CD14-positive monocyte (primary cell): Measurements from ENCODE around the gene GRIK3. TPM values are rescaled to one million over a fixed set of nuclear protein-coding genes. Genes with fewer than 3 reads are reported as not detected.

ENCODE experiments used
- DNase-seq, 3 donors: peaks; one replicate each; pipeline ENCODE4 v3.0.0-alpha.2; 2011 to 2022
- H2AFZ ChIP-seq: 2 replicates; pipeline ENCODE4 v1.6.0; 2012; ENCODE audit warnings: mild to moderate bottlenecking, low read depth, low read length, inconsistent platforms; ENCODE audit not compliant: insufficient read depth, poor library complexity, severe bottlenecking
- H3K27ac ChIP-seq, 2 donors: 1 replicate in 1 of 2; 2 replicates in 1 of 2; pipeline ENCODE4 v1.5.1; 2012 to 2013; ENCODE audit warnings: low read length in 2 of 2, control low read depth in 1 of 2, inconsistent platforms in 1 of 2, low read depth in 1 of 2, mild to moderate bottlenecking in 1 of 2
- H3K27me3 ChIP-seq, 2 donors: one replicate each; pipeline versions ENCODE4 v1.6.0 to v1.6.1; 2011 to 2013; ENCODE audit warnings: low read length in 2 of 2; ENCODE audit not compliant: control insufficient read depth in 2 of 2, insufficient read depth in 2 of 2
- H3K36me3 ChIP-seq, 2 donors: replicated peaks in 1 of 2; 1 replicate in 1 of 2; 2 replicates in 1 of 2; pipeline versions ENCODE4 v1.5.1 to v1.6.1; 2012 to 2013; ENCODE audit warnings: low read length in 2 of 2, control low read depth in 1 of 2, inconsistent platforms in 1 of 2, mild to moderate bottlenecking in 1 of 2; ENCODE audit not compliant: insufficient read depth in 2 of 2, control insufficient read depth in 1 of 2
- H3K4me1 ChIP-seq, 2 donors: 1 replicate in 1 of 2; 2 replicates in 1 of 2; pipeline versions ENCODE4 v1.5.1 to v1.6.1; 2012 to 2013; ENCODE audit warnings: low read length in 2 of 2, control low read depth in 1 of 2, inconsistent platforms in 1 of 2, mild to moderate bottlenecking in 1 of 2, moderate library complexity in 1 of 2; ENCODE audit not compliant: insufficient read depth in 2 of 2, control insufficient read depth in 1 of 2
- H3K4me2 ChIP-seq: replicated peaks from 2 replicates; pipeline ENCODE3; 2012; ENCODE audit warnings: low read length, moderate library complexity, mild to moderate bottlenecking; ENCODE audit not compliant: poor library complexity, severe bottlenecking; ENCODE audit errors: extremely low read depth
- H3K4me3 ChIP-seq, 3 experiments: fragments of 200-600 bp in 1 of 3; sonication (generic) in 1 of 3; replicated peaks in 1 of 3; 1 replicate in 2 of 3; 2 replicates in 1 of 3; pipeline ENCODE4 v1.5.1; 2011 to 2013; ENCODE audit warnings: low read length in 3 of 3, mild to moderate bottlenecking in 3 of 3, control low read depth in 2 of 3, low read depth in 2 of 3, inconsistent platforms in 1 of 3, moderate library complexity in 1 of 3
- H3K79me2 ChIP-seq: 2 replicates; pipeline ENCODE4 v1.6.0; 2012; ENCODE audit warnings: mild to moderate bottlenecking, control low read depth, inconsistent platforms, low read length, moderate library complexity; ENCODE audit not compliant: insufficient read depth
- H3K9ac ChIP-seq: 2 replicates; pipeline ENCODE4 v1.6.0; 2017; ENCODE audit warnings: low read length, mild to moderate bottlenecking; ENCODE audit not compliant: insufficient read depth, poor library complexity, severe bottlenecking
- H3K9me3 ChIP-seq, 2 donors: replicated peaks in 1 of 2; 1 replicate in 1 of 2; 2 replicates in 1 of 2; pipeline versions ENCODE4 v1.5.1 to v1.6.1; 2012 to 2013; ENCODE audit warnings: low read length in 2 of 2, control low read depth in 1 of 2; ENCODE audit not compliant: control insufficient read depth in 1 of 2, insufficient read depth in 1 of 2
- H4K20me1 ChIP-seq: 2 replicates; pipeline ENCODE4 v1.6.0; 2012; ENCODE audit warnings: mild to moderate bottlenecking, low read length, control low read depth, moderate library complexity; ENCODE audit not compliant: insufficient read depth
- H3K27ac Mint-ChIP-seq, 7 donors: one replicate each; pipeline ENCODE4 v1.8.0; 2020; ENCODE audit warnings: mild to moderate bottlenecking in 7 of 7, mixed read lengths in 7 of 7, moderate library complexity in 6 of 7, inconsistent platforms in 2 of 7
- H3K27me3 Mint-ChIP-seq, 3 donors: one replicate each; pipeline ENCODE4 v1.8.0; 2021 to 2022; ENCODE audit warnings: low read depth in 3 of 3, mild to moderate bottlenecking in 3 of 3, mixed read lengths in 3 of 3, moderate library complexity in 3 of 3, inconsistent platforms in 1 of 3
- H3K36me3 Mint-ChIP-seq, 2 donors: one replicate each; pipeline ENCODE4 v1.8.0; 2020; ENCODE audit warnings: mixed read lengths in 2 of 2, inconsistent platforms in 1 of 2, mild to moderate bottlenecking in 1 of 2
- H3K4me1 Mint-ChIP-seq: one replicate; pipeline ENCODE4 v1.8.0; 2020; ENCODE audit warnings: mild to moderate bottlenecking, mixed read lengths
- H3K4me3 Mint-ChIP-seq, 2 donors: one replicate each; pipeline ENCODE4 v1.8.0; 2020; ENCODE audit warnings: mild to moderate bottlenecking in 2 of 2, mixed read lengths in 2 of 2, moderate library complexity in 1 of 2
- H3K9me3 Mint-ChIP-seq, 7 donors: one replicate each; pipeline ENCODE4 v1.8.0; 2020 to 2022; ENCODE audit warnings: mixed read lengths in 7 of 7, mild to moderate bottlenecking in 6 of 7, moderate library complexity in 6 of 7, inconsistent platforms in 2 of 7
- WGBS: methylation state at CpG from one replicate; pipeline ENCODE4 v1.1.5; 2013; ENCODE audit warnings: missing lambda C conversion rate; ENCODE audit not compliant: insufficient coverage; 5-methylcytosine and 5-hydroxymethylcytosine counted together
- intact Hi-C, 2 donors: fragments of 100-400 bp; cut with micrococcal nuclease; formaldehyde crosslinking; loops; one replicate each; pipeline versions ENCODE4 v1.15.0 to v1.15.1; 2023
- polyA plus RNA-seq, 3 donors: library from polyadenylated mRNA; depleted of rRNA in 1 of 3; unstranded in 2 of 3; stranded (reverse) in 1 of 3; fragments of 300-500 nt in 2 of 3; fragments of >200 nt in 1 of 3; fragmentation: Illumina TruSeq in 2 of 3; gene quantifications; 1 replicate in 2 of 3; 2 replicates in 1 of 3; pipeline ENCODE4 v1.2.3, GENCODE V29; 2012 to 2021
- TF ChIP-seq, protein P1 (sequence below): fragments of 200-600 bp; IDR thresholded peaks from one replicate; pipeline ENCODE4 v1.8.0; 2022; ENCODE audit warnings: antibody characterized with exemption, mild to moderate bottlenecking

GRIK3 gene
- polyA plus RNA-seq, 3 donors = not detected

GRCh38 chr1:36981126-36981525, 53.2 kb downstream of the GRIK3 start:
- Mint-ChIP-seq H3K27me3 (peaks cover 6 to 11% (median 7%) of the 10 kb centered on the region in 3 donors), H3K4me3 (no peak overlapping the region), H3K27ac (no peak overlapping the region), H3K36me3 (no peaks in the 10 kb centered on the region), H3K4me1 (no peaks in the 10 kb centered on the region), H3K9me3 (peaks cover 0 to 5% (median 0%) of the 10 kb centered on the region in 7 donors)
- no peak overlapping the region for H3K9ac ChIP-seq
- no peaks in the 10 kb centered on the region for H3K79me2 ChIP-seq
- H2AFZ ChIP-seq = no peak overlapping the region
- no peak for DNase-seq
- TF ChIP-seq, protein P1, sequence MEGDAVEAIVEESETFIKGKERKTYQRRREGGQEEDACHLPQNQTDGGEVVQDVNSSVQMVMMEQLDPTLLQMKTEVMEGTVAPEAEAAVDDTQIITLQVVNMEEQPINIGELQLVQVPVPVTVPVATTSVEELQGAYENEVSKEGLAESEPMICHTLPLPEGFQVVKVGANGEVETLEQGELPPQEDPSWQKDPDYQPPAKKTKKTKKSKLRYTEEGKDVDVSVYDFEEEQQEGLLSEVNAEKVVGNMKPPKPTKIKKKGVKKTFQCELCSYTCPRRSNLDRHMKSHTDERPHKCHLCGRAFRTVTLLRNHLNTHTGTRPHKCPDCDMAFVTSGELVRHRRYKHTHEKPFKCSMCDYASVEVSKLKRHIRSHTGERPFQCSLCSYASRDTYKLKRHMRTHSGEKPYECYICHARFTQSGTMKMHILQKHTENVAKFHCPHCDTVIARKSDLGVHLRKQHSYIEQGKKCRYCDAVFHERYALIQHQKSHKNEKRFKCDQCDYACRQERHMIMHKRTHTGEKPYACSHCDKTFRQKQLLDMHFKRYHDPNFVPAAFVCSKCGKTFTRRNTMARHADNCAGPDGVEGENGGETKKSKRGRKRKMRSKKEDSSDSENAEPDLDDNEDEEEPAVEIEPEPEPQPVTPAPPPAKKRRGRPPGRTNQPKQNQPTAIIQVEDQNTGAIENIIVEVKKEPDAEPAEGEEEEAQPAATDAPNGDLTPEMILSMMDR = no peak
- no peaks in the 10 kb centered on the region for H3K27me3 ChIP-seq
- WGBS = 85% methylated on average over 2 of the region's 2 CpGs
- H3K9me3 ChIP-seq = peaks cover 0 to 3% of the 10 kb centered on the region in 2 donors
- H3K4me2 ChIP-seq = no peak overlapping the region
- intact Hi-C loops = no loop called here
- H3K27ac ChIP-seq = no peak overlapping the region
- H3K4me1 ChIP-seq = no peaks in the 10 kb centered on the region
- no peak overlapping the region for H3K4me3 ChIP-seq
- no peaks in the 10 kb centered on the region for H3K36me3 ChIP-seq
- no peaks in the 10 kb centered on the region for H4K20me1 ChIP-seq

DNA sequence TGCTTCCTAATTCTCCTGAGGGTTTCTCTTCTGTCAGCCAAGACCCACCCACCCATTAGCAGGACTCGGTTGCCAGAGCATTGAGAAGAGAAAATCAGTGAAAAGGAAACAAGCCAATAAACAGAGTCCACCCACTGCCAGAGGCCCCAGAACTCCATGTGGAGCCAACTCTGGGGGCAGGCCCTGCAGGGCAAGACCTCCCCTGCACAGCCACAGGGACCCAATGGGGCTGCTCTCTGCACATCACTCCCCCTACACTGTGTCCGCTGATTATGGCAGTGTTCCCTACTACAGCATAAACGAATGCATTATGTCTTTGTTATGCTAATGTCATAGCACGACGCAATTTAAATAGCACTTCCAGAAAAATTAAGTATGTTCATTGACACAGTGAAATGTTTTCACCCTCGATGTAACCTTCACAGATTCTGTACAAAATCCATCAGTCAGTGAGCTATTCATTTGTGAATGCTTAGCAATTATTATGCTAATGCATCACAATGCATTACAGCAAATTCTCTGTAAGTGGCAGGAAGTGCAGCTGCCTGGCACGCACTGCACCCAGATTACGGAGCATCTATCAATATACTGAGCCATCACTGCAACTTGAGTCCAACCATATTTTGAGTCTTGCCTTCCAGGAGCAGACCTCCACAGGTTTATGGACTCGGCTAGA, 56.4 kb downstream of the GRIK3 start:
- WGBS = 93% methylated on average over 2 of the region's 9 CpGs
- Mint-ChIP-seq H3K9me3 (peaks cover 0 to 5% (median 0%) of the 10 kb centered on the region in 7 donors), H3K27ac (no peak overlapping the region)

More for the DNA sequence above, 56.4 kb downstream of the GRIK3 start:
- Histone ChIP-seq H3K4me3 (no peak overlapping the region), H3K9ac (no peak overlapping the region), H3K4me2 (no peak overlapping the region), H3K9me3 (peaks cover 0 to 3% of the 10 kb centered on the region in 2 donors), H4K20me1 (no peaks in the 10 kb centered on the region), H3K36me3 (no peaks in the 10 kb centered on the region), H3K27ac (no peak overlapping the region), H3K4me1 (no peaks in the 10 kb centered on the region), H3K79me2 (no peaks in the 10 kb centered on the region), H2AFZ (no peak overlapping the region), H3K27me3 (no peaks in the 10 kb centered on the region)
- Mint-ChIP-seq H3K4me1 (no peaks in the 10 kb centered on the region), H3K36me3 (no peaks in the 10 kb centered on the region), H3K4me3 (no peak overlapping the region), H3K27me3 (peaks cover 5 to 11% (median 7%) of the 10 kb centered on the region in 3 donors)
- TF ChIP-seq, protein P1 = no peak
- no peak for DNase-seq
- intact Hi-C loops = no loop called here
